Ishikawa (cell line): ENCODE data around the gene FST.

Experiments
- CEBPB ChIP-seq: IDR thresholded peaks from 2 replicates; pipeline ENCODE4 v1.6.1; 2012
- CREB1 ChIP-seq: IDR thresholded peaks from 2 replicates; pipeline ENCODE4 v1.6.1; 2012; ENCODE audit warnings: low read depth
- EGR1 ChIP-seq: IDR thresholded peaks from 2 replicates; pipeline ENCODE4 v1.6.1; 2012
- EP300 ChIP-seq: IDR thresholded peaks from 2 replicates; pipeline ENCODE4 v1.6.1; 2012; ENCODE audit warnings: borderline replicate concordance
- FOXM1 ChIP-seq: IDR thresholded peaks from 2 replicates; pipeline ENCODE4 v1.6.1; 2012; ENCODE audit warnings: low read depth, borderline replicate concordance
- MAX ChIP-seq: IDR thresholded peaks from 2 replicates; pipeline ENCODE4 v1.6.1; 2012
- NFIC ChIP-seq: IDR thresholded peaks from 2 replicates; pipeline ENCODE4 v1.6.1; 2012
- RAD21 ChIP-seq: IDR thresholded peaks from 2 replicates; pipeline ENCODE4 v1.6.1; 2012; ENCODE audit warnings: low read depth
- TAF1 ChIP-seq: IDR thresholded peaks from 2 replicates; pipeline ENCODE4 v1.6.1; 2012; ENCODE audit warnings: low read depth, mild to moderate bottlenecking
- TCF12 ChIP-seq: IDR thresholded peaks from 2 replicates; pipeline ENCODE4 v1.6.1; 2012; ENCODE audit warnings: low read depth
- TEAD4 ChIP-seq: IDR thresholded peaks from 2 replicates; pipeline ENCODE4 v1.6.1; 2012
- USF1 ChIP-seq: IDR thresholded peaks from 2 replicates; pipeline ENCODE4 v1.6.1; 2012
- YY1 ChIP-seq: IDR thresholded peaks from 2 replicates; pipeline ENCODE4 v1.6.1; 2012; ENCODE audit warnings: low read depth
- ZBTB7A ChIP-seq: IDR thresholded peaks from 2 replicates; pipeline ENCODE4 v1.6.1; 2012; ENCODE audit warnings: low read depth
- TF ChIP-seq, protein P1 (sequence below): IDR thresholded peaks from 2 replicates; pipeline ENCODE4 v1.6.1; 2012; ENCODE audit warnings: low read depth, mild to moderate bottlenecking

FST gene

GRCh38 chr5:53448851-53449250, 31.6 kb upstream of the FST start:
- TF ChIP-seq, protein P1, sequence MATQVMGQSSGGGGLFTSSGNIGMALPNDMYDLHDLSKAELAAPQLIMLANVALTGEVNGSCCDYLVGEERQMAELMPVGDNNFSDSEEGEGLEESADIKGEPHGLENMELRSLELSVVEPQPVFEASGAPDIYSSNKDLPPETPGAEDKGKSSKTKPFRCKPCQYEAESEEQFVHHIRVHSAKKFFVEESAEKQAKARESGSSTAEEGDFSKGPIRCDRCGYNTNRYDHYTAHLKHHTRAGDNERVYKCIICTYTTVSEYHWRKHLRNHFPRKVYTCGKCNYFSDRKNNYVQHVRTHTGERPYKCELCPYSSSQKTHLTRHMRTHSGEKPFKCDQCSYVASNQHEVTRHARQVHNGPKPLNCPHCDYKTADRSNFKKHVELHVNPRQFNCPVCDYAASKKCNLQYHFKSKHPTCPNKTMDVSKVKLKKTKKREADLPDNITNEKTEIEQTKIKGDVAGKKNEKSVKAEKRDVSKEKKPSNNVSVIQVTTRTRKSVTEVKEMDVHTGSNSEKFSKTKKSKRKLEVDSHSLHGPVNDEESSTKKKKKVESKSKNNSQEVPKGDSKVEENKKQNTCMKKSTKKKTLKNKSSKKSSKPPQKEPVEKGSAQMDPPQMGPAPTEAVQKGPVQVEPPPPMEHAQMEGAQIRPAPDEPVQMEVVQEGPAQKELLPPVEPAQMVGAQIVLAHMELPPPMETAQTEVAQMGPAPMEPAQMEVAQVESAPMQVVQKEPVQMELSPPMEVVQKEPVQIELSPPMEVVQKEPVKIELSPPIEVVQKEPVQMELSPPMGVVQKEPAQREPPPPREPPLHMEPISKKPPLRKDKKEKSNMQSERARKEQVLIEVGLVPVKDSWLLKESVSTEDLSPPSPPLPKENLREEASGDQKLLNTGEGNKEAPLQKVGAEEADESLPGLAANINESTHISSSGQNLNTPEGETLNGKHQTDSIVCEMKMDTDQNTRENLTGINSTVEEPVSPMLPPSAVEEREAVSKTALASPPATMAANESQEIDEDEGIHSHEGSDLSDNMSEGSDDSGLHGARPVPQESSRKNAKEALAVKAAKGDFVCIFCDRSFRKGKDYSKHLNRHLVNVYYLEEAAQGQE, result no peak
- TF ChIP-seq RAD21 (no peak), TCF12 (no peak), CREB1 (no peak), NFIC (no peak), USF1 (no peak), TAF1 (no peak), CEBPB (no peak), YY1 (no peak), EGR1 (no peak), MAX (no peak), FOXM1 (no peak), TEAD4 (no peak), ZBTB7A (no peak), EP300 (no peak)

- no peak for TF ChIP-seq YY1
- TF ChIP-seq, protein P1, result no peak
- TF ChIP-seq CEBPB, result no peak
- TF ChIP-seq TEAD4, result no peak
- no peak for TF ChIP-seq USF1
- TF ChIP-seq FOXM1, result no peak
- TF ChIP-seq RAD21, result no peak
- TF ChIP-seq TCF12, result no peak
- no peak for TF ChIP-seq ZBTB7A
- no peak for TF ChIP-seq MAX
- TF ChIP-seq NFIC, result no peak
- TF ChIP-seq EP300, result no peak
- TF ChIP-seq TAF1, result no peak
- TF ChIP-seq CREB1, result no peak
- no peak for TF ChIP-seq EGR1
Observed at GRCh38 chr5:53453898-53454718, 26.3 kb upstream of the FST start.

DNA sequence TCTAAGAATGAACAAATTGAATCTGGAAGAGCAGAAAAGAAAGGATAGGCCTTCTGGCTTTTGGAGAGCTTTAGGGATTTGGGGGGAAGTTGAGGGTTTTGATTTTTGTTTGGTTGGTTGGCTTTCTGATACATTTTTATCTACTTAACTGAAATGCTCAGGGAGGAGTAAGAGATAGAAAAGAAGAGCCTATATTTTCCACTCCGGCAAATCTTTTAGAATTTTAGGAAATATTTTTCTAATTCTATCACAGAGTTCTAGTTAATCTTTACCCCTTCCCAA, 25.8 kb upstream of the FST start:
- TF ChIP-seq NFIC (no peak), TEAD4 (no peak), TAF1 (no peak), CREB1 (no peak), YY1 (no peak), FOXM1 (no peak), USF1 (no peak), RAD21 (no peak), ZBTB7A (no peak), MAX (no peak), TCF12 (no peak), EGR1 (no peak), CEBPB (no peak), EP300 (no peak)
- TF ChIP-seq, protein P1, result no peak
